DND-41 (cell line): ENCODE results near the gene BNC2.

Source experiments
- ATAC-seq: fragments of 200-7000 bp; cut with Tn5 transposase; 3 replicates; pipeline ENCODE4 v1.9.1; 2021; ENCODE audit warnings: low read depth; ENCODE audit not compliant: insufficient read depth
- DNase-seq: peaks from one replicate; pipeline ENCODE4 v3.0.0-alpha.2; 2020
- H2AFZ ChIP-seq: 2 replicates; pipeline ENCODE4 v1.6.0; 2012; ENCODE audit warnings: low read depth, low read length
- H3K27ac ChIP-seq: 2 replicates; pipeline ENCODE4 v1.5.1; 2012; ENCODE audit warnings: low read length, inconsistent platforms
- H3K27me3 ChIP-seq: fragments of 200-600 bp; sonication (generic); 2 replicates; pipeline ENCODE4 v1.6.0; 2012; ENCODE audit warnings: low read length, mild to moderate bottlenecking, inconsistent platforms; ENCODE audit not compliant: insufficient read depth, poor library complexity
- H3K36me3 ChIP-seq: 2 replicates; pipeline ENCODE4 v1.5.1; 2012; ENCODE audit warnings: low read length, inconsistent platforms; ENCODE audit not compliant: insufficient read depth
- H3K4me1 ChIP-seq: 2 replicates; pipeline ENCODE4 v1.5.1; 2012; ENCODE audit warnings: mild to moderate bottlenecking, low read length; ENCODE audit not compliant: insufficient read depth
- H3K4me2 ChIP-seq: 2 replicates; pipeline ENCODE4 v1.6.0; 2012; ENCODE audit warnings: mild to moderate bottlenecking, moderate library complexity, low read length, inconsistent platforms; ENCODE audit not compliant: insufficient read depth
- H3K4me3 ChIP-seq, 2 experiments: fragments of 200-600 bp in 1 of 2; shearing (Covaris generic) in 1 of 2; 2 replicates each; pipeline ENCODE4 v1.5.1; 2012 to 2016; ENCODE audit warnings: inconsistent platforms in 2 of 2, low read length in 2 of 2, mild to moderate bottlenecking in 2 of 2, low read depth in 1 of 2, moderate library complexity in 1 of 2
- H3K79me2 ChIP-seq: 2 replicates; pipeline ENCODE4 v1.6.0; 2012; ENCODE audit warnings: low read length, inconsistent platforms; ENCODE audit not compliant: insufficient read depth
- H3K9ac ChIP-seq: 2 replicates; pipeline ENCODE4 v1.6.0; 2012; ENCODE audit warnings: low read depth, mild to moderate bottlenecking, inconsistent platforms, low read length, moderate library complexity
- H3K9me3 ChIP-seq: 2 replicates; pipeline ENCODE4 v1.5.1; 2012; ENCODE audit warnings: low read length, moderate library complexity, mild to moderate bottlenecking, inconsistent platforms; ENCODE audit not compliant: insufficient read depth, severe bottlenecking
- H4K20me1 ChIP-seq: 2 replicates; pipeline ENCODE4 v1.6.0; 2012; ENCODE audit warnings: low read length; ENCODE audit not compliant: insufficient read depth
- EZH2 ChIP-seq: IDR thresholded peaks from 3 replicates; pipeline ENCODE4 v1.6.1; 2012; ENCODE audit warnings: borderline replicate concordance, low read depth, mild to moderate bottlenecking, moderate library complexity, low read length, inconsistent platforms; ENCODE audit not compliant: severe bottlenecking
- TF ChIP-seq, protein P1 (sequence below): IDR thresholded peaks from 2 replicates; pipeline ENCODE4 v1.5.1; 2012; ENCODE audit warnings: borderline replicate concordance, low read length, moderate library complexity, mild to moderate bottlenecking; ENCODE audit not compliant: poor library complexity, severe bottlenecking; ENCODE audit errors: extremely low read depth

Gene BNC2

DNA sequence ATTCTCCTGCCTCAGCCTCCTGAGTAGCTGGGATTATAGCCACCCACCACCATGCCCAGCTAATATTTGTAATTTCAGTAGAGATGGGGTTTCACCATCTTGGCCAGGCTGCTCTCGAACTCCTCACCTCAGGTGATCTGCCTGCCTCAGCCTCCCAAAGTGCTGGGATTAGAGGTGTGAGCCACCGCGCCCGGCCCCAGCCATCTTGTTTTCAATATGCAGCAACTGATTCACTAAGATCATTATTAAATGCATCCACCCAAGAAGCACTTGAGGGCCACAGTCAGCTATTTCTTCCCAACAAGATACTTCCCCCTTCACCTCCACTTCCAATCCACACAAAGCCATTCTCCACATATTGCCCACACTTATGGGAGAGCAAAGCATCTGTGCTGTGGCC, 115.8 kb downstream of the BNC2 start:
- DNase-seq (no peak), ATAC-seq (no peak)
- no peaks in the 10 kb centered on the region for H3K4me1 ChIP-seq
- H3K9me3 ChIP-seq, result no peaks in the 10 kb centered on the region
- no peaks in the 10 kb centered on the region for H3K36me3 ChIP-seq
- no peaks in the 10 kb centered on the region for H4K20me1 ChIP-seq
- H3K9ac ChIP-seq, result no peak overlapping the region
- no peaks in the 10 kb centered on the region for H3K27me3 ChIP-seq
- no peak overlapping the region for H3K4me3 ChIP-seq
- no peaks in the 10 kb centered on the region for H3K79me2 ChIP-seq
- no peak overlapping the region for H2AFZ ChIP-seq
- no peak for TF ChIP-seq EZH2
- TF ChIP-seq, protein P1, sequence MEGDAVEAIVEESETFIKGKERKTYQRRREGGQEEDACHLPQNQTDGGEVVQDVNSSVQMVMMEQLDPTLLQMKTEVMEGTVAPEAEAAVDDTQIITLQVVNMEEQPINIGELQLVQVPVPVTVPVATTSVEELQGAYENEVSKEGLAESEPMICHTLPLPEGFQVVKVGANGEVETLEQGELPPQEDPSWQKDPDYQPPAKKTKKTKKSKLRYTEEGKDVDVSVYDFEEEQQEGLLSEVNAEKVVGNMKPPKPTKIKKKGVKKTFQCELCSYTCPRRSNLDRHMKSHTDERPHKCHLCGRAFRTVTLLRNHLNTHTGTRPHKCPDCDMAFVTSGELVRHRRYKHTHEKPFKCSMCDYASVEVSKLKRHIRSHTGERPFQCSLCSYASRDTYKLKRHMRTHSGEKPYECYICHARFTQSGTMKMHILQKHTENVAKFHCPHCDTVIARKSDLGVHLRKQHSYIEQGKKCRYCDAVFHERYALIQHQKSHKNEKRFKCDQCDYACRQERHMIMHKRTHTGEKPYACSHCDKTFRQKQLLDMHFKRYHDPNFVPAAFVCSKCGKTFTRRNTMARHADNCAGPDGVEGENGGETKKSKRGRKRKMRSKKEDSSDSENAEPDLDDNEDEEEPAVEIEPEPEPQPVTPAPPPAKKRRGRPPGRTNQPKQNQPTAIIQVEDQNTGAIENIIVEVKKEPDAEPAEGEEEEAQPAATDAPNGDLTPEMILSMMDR, result no peak
- H3K27ac ChIP-seq, result no peak overlapping the region
- no peak overlapping the region for H3K4me2 ChIP-seq

DNA sequence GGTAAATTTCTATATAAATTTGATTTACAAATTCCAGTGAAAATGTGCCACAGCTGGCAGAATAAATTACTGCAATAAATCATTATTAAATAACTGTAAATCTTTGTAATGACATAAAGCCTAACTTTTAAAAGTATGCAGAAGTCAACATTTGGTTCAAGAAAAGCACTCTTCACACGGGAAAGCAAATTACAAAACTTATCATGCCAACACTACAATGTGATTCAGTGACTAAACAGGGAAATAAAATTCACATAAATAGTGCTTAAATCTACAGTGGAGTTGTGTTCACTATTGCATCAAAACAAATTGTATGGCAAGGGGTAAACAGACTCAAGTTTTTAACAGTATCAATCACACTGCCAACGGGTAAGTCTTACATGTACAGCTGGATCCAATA, 117.2 kb downstream of the BNC2 start:
- no peak overlapping the region for H3K9ac ChIP-seq
- H4K20me1 ChIP-seq, result no peaks in the 10 kb centered on the region
- ATAC-seq (no peak), DNase-seq (no peak)
- no peaks in the 10 kb centered on the region for H3K4me1 ChIP-seq
- H3K4me3 ChIP-seq, result no peak overlapping the region
- no peak for TF ChIP-seq EZH2
- TF ChIP-seq, protein P1, result no peak
- H3K36me3 ChIP-seq, result no peaks in the 10 kb centered on the region
- H3K4me2 ChIP-seq, result no peak overlapping the region
- no peak overlapping the region for H2AFZ ChIP-seq
- no peaks in the 10 kb centered on the region for H3K9me3 ChIP-seq
- H3K27me3 ChIP-seq, result no peaks in the 10 kb centered on the region
- H3K79me2 ChIP-seq, result no peaks in the 10 kb centered on the region
- no peak overlapping the region for H3K27ac ChIP-seq

DNA sequence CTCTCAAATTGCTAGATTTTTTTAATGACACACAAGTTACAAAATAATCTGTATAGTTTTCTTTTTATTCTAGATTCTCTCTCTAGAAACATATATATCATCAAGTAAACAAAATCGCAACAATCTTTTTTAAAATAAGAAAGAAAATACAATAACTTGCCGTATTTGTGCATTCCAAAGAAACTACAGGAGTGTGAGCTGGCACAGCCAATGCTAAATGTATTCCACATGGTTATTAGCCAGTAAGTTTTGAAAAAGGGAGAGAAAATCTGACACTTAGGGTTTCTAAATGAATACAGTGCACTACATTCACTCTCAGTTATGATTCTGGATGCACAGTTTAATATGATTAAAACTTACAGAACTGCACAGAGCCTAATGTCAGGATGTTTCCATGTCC, 117.9 kb downstream of the BNC2 start:
- Histone ChIP-seq H3K79me2 (no peaks in the 10 kb centered on the region), H4K20me1 (no peaks in the 10 kb centered on the region), H3K36me3 (no peaks in the 10 kb centered on the region), H3K4me1 (no peaks in the 10 kb centered on the region), H3K27me3 (no peaks in the 10 kb centered on the region), H3K27ac (no peak overlapping the region), H3K9me3 (no peaks in the 10 kb centered on the region), H3K4me3 (no peak overlapping the region), H3K9ac (no peak overlapping the region), H3K4me2 (no peak overlapping the region), H2AFZ (no peak overlapping the region)
- TF ChIP-seq, protein P1, result no peak
- no peak for TF ChIP-seq EZH2
- no peak for ATAC-seq
- no peak for DNase-seq

DNA sequence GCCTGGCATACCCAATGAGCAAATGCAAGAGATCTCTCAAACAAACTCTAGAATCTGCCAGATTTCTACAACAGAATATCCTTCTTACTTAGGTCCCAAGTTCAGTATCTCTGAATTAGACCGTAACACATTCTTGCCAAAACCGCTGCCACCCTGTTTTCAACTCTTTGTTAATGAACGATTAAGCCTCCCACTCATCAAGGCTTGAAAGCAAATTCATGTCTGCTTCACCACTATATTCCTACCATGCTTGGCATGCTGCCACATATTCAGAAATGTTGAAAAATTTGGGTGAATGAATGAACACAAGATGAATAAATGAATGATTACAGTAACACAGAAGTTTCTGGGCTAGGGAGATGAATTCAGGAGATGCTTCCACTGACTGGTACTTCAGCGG, 119.9 kb downstream of the BNC2 start:
- H3K4me2 ChIP-seq, result no peak overlapping the region
- no peak overlapping the region for H2AFZ ChIP-seq
- no peaks in the 10 kb centered on the region for H3K9me3 ChIP-seq
- H3K27ac ChIP-seq, result no peak overlapping the region
- no peak overlapping the region for H3K9ac ChIP-seq
- H3K79me2 ChIP-seq, result no peaks in the 10 kb centered on the region
- no peaks in the 10 kb centered on the region for H3K4me1 ChIP-seq
- no peaks in the 10 kb centered on the region for H4K20me1 ChIP-seq
- H3K27me3 ChIP-seq, result no peaks in the 10 kb centered on the region
- H3K36me3 ChIP-seq, result no peaks in the 10 kb centered on the region
- DNase-seq, result no peak
- no peak overlapping the region for H3K4me3 ChIP-seq
- ATAC-seq, result no peak
- TF ChIP-seq EZH2, result no peak
- TF ChIP-seq, protein P1, result no peak
